PFSK-1 (cell line): ENCODE results near the gene ATN1.

Experiments used
- FOXP2 ChIP-seq: optimal IDR thresholded peaks from 2 replicates; pipeline ENCODE3; 2011; ENCODE audit warnings: borderline replicate concordance, control low read depth, inconsistent platforms; ENCODE audit not compliant: insufficient read depth; ENCODE audit errors: extremely low read length, extremely low read depth
- POLR2AphosphoS5 ChIP-seq: IDR thresholded peaks from 2 replicates; pipeline ENCODE4 v1.6.1; 2012; ENCODE audit warnings: low read depth, mild to moderate bottlenecking, control low read depth, low read length, moderate library complexity
- SIN3A ChIP-seq: IDR thresholded peaks from 2 replicates; pipeline ENCODE4 v1.6.1; 2012; ENCODE audit warnings: mild to moderate bottlenecking, low read length, moderate library complexity, borderline replicate concordance; ENCODE audit not compliant: insufficient read depth
- TAF1 ChIP-seq: IDR thresholded peaks from 2 replicates; pipeline ENCODE4 v1.6.1; 2012; ENCODE audit warnings: low read length, control low read depth, borderline replicate concordance; ENCODE audit not compliant: insufficient read depth

- TF ChIP-seq POLR2AphosphoS5 (no peak), TAF1 (no peak), SIN3A (no peak), FOXP2 (no peak)
Observed at GRCh38 chr12:6914947-6915788, 12.6 kb upstream of the ATN1 start.
